Measurements from ENCODE around the gene PPP3R2.

Gene PPP3R2, protein sequence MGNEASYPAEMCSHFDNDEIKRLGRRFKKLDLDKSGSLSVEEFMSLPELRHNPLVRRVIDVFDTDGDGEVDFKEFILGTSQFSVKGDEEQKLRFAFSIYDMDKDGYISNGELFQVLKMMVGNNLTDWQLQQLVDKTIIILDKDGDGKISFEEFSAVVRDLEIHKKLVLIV

DNA sequence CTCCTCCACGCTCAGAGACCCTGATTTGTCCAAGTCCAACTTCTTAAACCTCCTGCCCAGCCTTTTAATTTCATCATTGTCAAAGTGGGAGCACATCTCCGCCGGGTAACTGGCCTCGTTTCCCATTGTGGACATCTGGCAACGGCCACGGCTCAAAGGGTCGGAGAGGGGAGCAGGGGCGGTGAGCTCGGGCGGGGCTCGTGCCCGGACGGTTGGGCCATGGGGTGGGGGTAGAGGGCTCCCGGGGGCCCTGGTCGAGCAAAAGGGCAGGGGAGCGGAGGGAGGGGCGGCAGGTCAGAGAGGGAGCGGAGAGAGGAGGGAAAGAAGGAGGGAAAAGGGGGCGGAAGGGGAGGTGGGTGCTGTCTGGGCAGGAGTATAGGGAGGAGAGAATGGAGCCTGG is at the start of gene PPP3R2:
Gene PPP3R2, minus strand, starts transcription at position 174 of the 400 bp plus-strand sequence. Its CDS starts 48 bp downstream, at position 126.
- no peak for DNase-seq (ENCODE audit: low read depth)

DNA sequence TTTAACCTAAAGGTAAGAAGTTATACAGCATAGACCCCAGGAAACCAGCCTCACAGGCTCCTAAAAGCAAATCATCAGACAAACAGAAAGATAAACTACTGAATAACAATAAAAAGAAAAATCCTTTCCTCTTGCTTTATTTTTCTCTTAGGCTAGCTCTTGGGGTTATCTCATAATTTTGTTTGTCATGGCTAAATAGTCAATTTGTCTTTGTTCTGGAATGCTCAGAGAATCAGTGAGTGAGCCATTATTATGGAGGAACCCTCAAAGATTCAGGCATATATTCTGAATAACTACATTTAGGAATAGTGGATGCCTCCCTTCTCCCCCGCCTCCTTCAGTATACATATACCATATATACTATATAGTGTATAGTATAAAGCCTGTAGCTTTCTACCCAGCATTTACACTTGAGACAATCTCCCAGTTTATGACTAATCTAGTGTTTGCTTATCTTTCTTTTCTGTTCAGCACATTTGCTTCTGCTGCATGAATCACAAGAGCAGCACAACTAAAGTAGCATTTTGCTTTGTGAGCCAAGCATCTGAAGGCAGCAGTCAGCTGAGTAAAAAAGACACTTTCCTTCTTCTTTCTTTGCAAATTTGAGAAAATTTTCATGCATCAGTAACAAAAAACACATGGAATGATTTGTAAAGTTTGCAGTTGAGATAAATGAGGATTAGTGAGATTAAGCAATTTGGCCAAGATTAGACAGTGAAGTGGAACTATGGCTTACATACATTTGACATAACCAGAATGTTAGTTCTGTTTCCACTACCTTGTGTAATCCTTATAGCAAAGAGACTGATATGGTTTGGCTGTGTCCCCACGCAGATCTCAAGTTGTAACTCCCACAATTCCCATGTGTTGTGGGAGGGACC is 45.3 kb upstream of the PPP3R2 start:
- TF ChIP-seq, protein P1, sequence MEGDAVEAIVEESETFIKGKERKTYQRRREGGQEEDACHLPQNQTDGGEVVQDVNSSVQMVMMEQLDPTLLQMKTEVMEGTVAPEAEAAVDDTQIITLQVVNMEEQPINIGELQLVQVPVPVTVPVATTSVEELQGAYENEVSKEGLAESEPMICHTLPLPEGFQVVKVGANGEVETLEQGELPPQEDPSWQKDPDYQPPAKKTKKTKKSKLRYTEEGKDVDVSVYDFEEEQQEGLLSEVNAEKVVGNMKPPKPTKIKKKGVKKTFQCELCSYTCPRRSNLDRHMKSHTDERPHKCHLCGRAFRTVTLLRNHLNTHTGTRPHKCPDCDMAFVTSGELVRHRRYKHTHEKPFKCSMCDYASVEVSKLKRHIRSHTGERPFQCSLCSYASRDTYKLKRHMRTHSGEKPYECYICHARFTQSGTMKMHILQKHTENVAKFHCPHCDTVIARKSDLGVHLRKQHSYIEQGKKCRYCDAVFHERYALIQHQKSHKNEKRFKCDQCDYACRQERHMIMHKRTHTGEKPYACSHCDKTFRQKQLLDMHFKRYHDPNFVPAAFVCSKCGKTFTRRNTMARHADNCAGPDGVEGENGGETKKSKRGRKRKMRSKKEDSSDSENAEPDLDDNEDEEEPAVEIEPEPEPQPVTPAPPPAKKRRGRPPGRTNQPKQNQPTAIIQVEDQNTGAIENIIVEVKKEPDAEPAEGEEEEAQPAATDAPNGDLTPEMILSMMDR (IDR thresholded peaks at IDR 0.05; ENCODE audit: low read depth, low read length, missing control alignments) = no peak
- no peak overlapping the region for H3K4me3 ChIP-seq (ENCODE audit: low read depth, low read length)
- in situ Hi-C loops (cut with HindIII; ENCODE audit: low sequenced_read_pairs) = no loop called here
- DNase-seq (ENCODE audit: low read depth) = no peak

More for the DNA sequence above, at the start of gene PPP3R2:
- in situ Hi-C loops (cut with HindIII; ENCODE audit: low sequenced_read_pairs) = no loop called here
- TF ChIP-seq, protein P1 (IDR thresholded peaks at IDR 0.05; ENCODE audit: low read depth, low read length, missing control alignments) = no peak
- no peak within 1 kb of the TSS for H3K4me3 ChIP-seq (ENCODE audit: low read depth, low read length)

DNA sequence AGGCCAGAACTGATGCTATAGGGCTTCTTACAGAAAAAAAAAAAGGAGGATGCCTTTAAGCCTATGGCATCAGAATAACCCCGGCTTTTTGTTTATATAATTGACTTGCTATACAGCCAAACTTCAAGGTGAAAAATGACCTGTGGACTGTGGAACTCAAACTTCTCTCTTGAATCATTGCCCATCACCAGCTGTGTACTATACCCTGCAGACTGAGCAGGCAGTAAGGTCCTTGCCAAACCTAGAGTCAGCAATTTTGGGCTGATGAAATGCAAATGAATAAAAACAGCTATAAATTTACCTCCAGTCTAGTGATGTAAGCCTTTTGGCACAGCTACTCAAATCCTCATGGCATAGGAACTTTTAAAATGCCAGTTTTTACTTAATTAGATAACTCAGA is 44.5 kb upstream of the PPP3R2 start:
- in situ Hi-C loops (cut with HindIII; ENCODE audit: low sequenced_read_pairs) = no loop called here
- DNase-seq (ENCODE audit: low read depth) = no peak
- TF ChIP-seq, protein P1 (IDR thresholded peaks at IDR 0.05; ENCODE audit: low read depth, low read length, missing control alignments) = no peak
- no peak overlapping the region for H3K4me3 ChIP-seq (ENCODE audit: low read depth, low read length)

DNA sequence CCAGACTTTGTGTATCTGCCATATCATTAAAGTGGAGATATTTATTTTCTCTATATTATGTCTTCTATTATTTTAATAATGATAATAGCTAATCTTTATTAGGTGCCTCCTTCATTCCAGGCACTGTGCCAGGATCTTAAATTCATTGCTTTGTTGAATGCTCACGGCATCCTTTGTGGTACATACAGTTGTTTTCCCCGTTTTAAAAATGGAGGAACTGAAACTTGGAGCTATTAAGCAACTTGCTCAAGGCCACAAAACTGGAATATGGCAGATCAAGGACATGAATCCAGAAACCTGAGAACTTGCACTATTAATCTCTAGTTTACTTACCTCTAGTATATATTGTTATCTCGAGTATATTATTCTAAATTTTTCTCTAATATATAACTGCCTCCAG is 41.5 kb upstream of the PPP3R2 start:
- no peak for DNase-seq (ENCODE audit: low read depth)
- in situ Hi-C loops (cut with HindIII; ENCODE audit: low sequenced_read_pairs) = no loop called here
- H3K4me3 ChIP-seq (ENCODE audit: low read depth, low read length) = no peak overlapping the region
- TF ChIP-seq, protein P1 (IDR thresholded peaks at IDR 0.05; ENCODE audit: low read depth, low read length, missing control alignments) = no peak

DNA sequence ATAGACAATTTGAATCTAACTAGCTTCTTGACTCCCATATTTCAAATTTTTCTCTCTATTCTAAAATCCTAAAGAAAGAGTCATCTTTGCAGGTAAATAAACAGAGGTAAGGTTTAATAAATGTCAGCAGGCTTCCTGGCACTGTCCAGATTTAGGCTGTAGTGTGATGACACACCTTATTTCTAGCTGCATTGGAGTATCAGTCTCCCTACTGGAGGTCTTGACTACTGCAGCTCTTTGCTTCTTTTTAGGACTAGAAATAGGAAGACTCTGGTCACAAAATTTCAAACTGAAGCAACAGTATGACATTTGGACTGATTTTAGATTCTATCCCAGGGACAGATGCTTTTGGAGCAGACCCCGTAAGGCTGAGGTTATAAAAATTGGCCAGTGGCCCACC is 40.7 kb upstream of the PPP3R2 start:
- TF ChIP-seq, protein P1 (IDR thresholded peaks at IDR 0.05; ENCODE audit: low read depth, low read length, missing control alignments) = no peak
- H3K4me3 ChIP-seq (ENCODE audit: low read depth, low read length) = no peak overlapping the region
- DNase-seq (ENCODE audit: low read depth) = no peak
- in situ Hi-C loops (cut with HindIII; ENCODE audit: low sequenced_read_pairs) = no loop called here

DNA sequence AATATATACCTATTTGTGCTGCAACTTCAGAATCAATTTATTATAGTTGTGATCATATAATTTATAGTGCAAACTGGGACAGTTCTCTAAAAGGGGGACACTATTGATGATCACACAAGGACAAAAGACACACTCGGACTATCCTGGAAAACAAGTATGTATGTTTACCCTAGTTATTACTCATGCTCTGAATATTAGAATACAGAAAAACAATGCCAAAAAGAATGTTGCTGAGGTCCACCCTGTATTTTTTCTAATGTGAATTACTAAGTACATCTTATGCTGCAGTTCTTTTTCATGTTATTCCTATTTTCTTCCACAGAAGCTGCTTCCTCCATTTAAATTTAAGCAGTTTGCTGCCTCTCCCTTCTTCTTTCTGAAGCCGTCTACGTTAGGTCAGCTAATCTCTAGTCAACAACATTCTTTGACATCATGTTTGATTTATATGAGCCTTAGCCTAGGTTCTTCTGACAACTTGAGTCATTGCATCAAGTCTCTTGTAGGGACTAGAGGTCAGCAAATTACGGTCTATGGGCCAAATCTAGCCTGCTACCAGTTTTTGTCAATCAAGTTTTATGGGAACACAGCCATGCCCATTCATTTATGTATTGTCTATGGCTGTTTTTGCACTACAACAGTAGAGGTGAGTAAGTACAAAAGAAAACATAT is 40.1 kb upstream of the PPP3R2 start:
- in situ Hi-C loops (cut with HindIII; ENCODE audit: low sequenced_read_pairs) = loop anchor here (5.0 kb wide), 1 partner anchor 37 kb away; no protein-coding TSS in a partner anchor
- no peak overlapping the region for H3K4me3 ChIP-seq (ENCODE audit: low read depth, low read length)
- TF ChIP-seq, protein P1 (IDR thresholded peaks at IDR 0.05; ENCODE audit: low read depth, low read length, missing control alignments) = no peak
- no peak for DNase-seq (ENCODE audit: low read depth)
